Mesenchymal stem cell (in vitro differentiated cells and primary cell): Measurements from ENCODE around the gene SUMO4.
A peak's percentile ranks its signal among the peaks of the same experiment; 100 is the strongest.

Experiments used
- DNase-seq: peaks from one replicate; pipeline ENCODE4 v3.0.0-alpha.2; 2013
- H2AFZ ChIP-seq: one replicate; pipeline ENCODE4 v1.6.1; 2013; ENCODE audit warnings: low read depth, mild to moderate bottlenecking, control low read depth, inconsistent platforms, low read length, moderate library complexity
- H2AK5ac ChIP-seq: 2 replicates; pipeline ENCODE4 v1.6.1; 2013; ENCODE audit warnings: low read length, moderate library complexity, mild to moderate bottlenecking, inconsistent platforms; ENCODE audit not compliant: severe bottlenecking
- H2BK120ac ChIP-seq: one replicate; pipeline ENCODE4 v1.6.1; 2013; ENCODE audit warnings: low read depth, mild to moderate bottlenecking, inconsistent platforms, low read length, moderate library complexity
- H2BK12ac ChIP-seq, 2 experiments: one replicate each; pipeline ENCODE4 v1.6.1; 2013; ENCODE audit warnings: inconsistent platforms in 2 of 2, low read length in 2 of 2, mild to moderate bottlenecking in 2 of 2, moderate library complexity in 2 of 2, control low read depth in 1 of 2
- H2BK15ac ChIP-seq: one replicate; pipeline ENCODE4 v1.6.1; 2013; ENCODE audit warnings: mild to moderate bottlenecking, low read depth, inconsistent platforms; ENCODE audit not compliant: poor library complexity, severe bottlenecking
- H2BK5ac ChIP-seq: 2 replicates; pipeline ENCODE4 v1.6.1; 2013; ENCODE audit warnings: low read depth, mild to moderate bottlenecking, low read length, control low read depth, inconsistent platforms; ENCODE audit not compliant: poor library complexity, severe bottlenecking
- H3K14ac ChIP-seq, 2 experiments: one replicate each; pipeline ENCODE4 v1.6.1; 2013; ENCODE audit warnings: inconsistent platforms in 2 of 2, low read length in 2 of 2, control low read depth in 1 of 2, mild to moderate bottlenecking in 1 of 2, moderate library complexity in 1 of 2
- H3K18ac ChIP-seq, 2 experiments: one replicate each; pipeline ENCODE4 v1.6.1; 2013; ENCODE audit warnings: inconsistent platforms in 2 of 2, low read length in 2 of 2, control low read depth in 1 of 2, low read depth in 1 of 2, mild to moderate bottlenecking in 1 of 2
- H3K23ac ChIP-seq, 2 experiments: one replicate each; pipeline ENCODE4 v1.6.1; 2013; ENCODE audit warnings: inconsistent platforms in 2 of 2, low read length in 2 of 2, mild to moderate bottlenecking in 2 of 2, moderate library complexity in 2 of 2, control low read depth in 1 of 2
- H3K27ac ChIP-seq: 2 replicates; pipeline ENCODE4 v1.5.1; 2013; ENCODE audit warnings: mild to moderate bottlenecking, moderate library complexity, low read length, control low read depth, inconsistent platforms; ENCODE audit not compliant: poor library complexity, severe bottlenecking
- H3K27me3 ChIP-seq, 2 experiments: 2 replicates each; pipeline versions ENCODE4 v1.6.1 to v1.7.0; 2013; ENCODE audit warnings: low read length in 2 of 2, mild to moderate bottlenecking in 2 of 2, moderate library complexity in 2 of 2, control low read depth in 1 of 2, inconsistent platforms in 1 of 2; ENCODE audit not compliant: control insufficient read depth in 1 of 2, insufficient read depth in 1 of 2
- H3K36me3 ChIP-seq, 2 experiments: 2 replicates each; pipeline versions ENCODE4 v1.6.1 to v1.7.0; 2013; ENCODE audit warnings: low read length in 2 of 2, control low read depth in 1 of 2, inconsistent platforms in 1 of 2, low read depth in 1 of 2, mild to moderate bottlenecking in 1 of 2; ENCODE audit not compliant: insufficient read depth in 2 of 2, control insufficient read depth in 1 of 2
- H3K4ac ChIP-seq, 2 experiments: one replicate each; pipeline ENCODE4 v1.6.1; 2013; ENCODE audit warnings: inconsistent platforms in 2 of 2, low read length in 2 of 2, mild to moderate bottlenecking in 2 of 2, moderate library complexity in 2 of 2, control low read depth in 1 of 2, low read depth in 1 of 2
- H3K4me1 ChIP-seq: 2 replicates; pipeline ENCODE4 v1.6.1; 2013; ENCODE audit warnings: low read depth, low read length, control low read depth; ENCODE audit not compliant: control insufficient read depth, insufficient read depth
- H3K4me2 ChIP-seq: 2 replicates; pipeline ENCODE4 v1.6.1; 2013; ENCODE audit warnings: low read length, mild to moderate bottlenecking, inconsistent platforms; ENCODE audit not compliant: poor library complexity, severe bottlenecking
- H3K4me3 ChIP-seq, 2 experiments: 2 replicates each; pipeline versions ENCODE4 v1.5.1 to v1.7.0; 2013; ENCODE audit warnings: low read length in 2 of 2, mild to moderate bottlenecking in 2 of 2, control low read depth in 1 of 2, low read depth in 1 of 2; ENCODE audit not compliant: insufficient read depth in 1 of 2
- H3K79me1 ChIP-seq: replicated peaks from 2 replicates; pipeline ENCODE4 v1.6.1; 2013; ENCODE audit warnings: mild to moderate bottlenecking, control low read depth, low read length, inconsistent platforms; ENCODE audit not compliant: poor library complexity, severe bottlenecking
- H3K9ac ChIP-seq: 2 replicates; pipeline ENCODE4 v1.7.0; 2013; ENCODE audit warnings: mild to moderate bottlenecking, low read length, moderate library complexity
- H3K9me3 ChIP-seq: 2 replicates; pipeline ENCODE4 v1.7.0; 2013; ENCODE audit warnings: mild to moderate bottlenecking, low read length; ENCODE audit not compliant: control insufficient read depth
- H4K8ac ChIP-seq: one replicate; pipeline ENCODE4 v1.6.1; 2013; ENCODE audit warnings: inconsistent platforms, mild to moderate bottlenecking, low read length, moderate library complexity
- H4K91ac ChIP-seq: one replicate; pipeline ENCODE4 v1.6.1; 2013; ENCODE audit warnings: mild to moderate bottlenecking, low read length, inconsistent platforms
- WGBS: methylation state at CpG from one replicate; pipeline ENCODE4 v1.1.7; 2013; ENCODE audit warnings: mixed read lengths; 5-methylcytosine and 5-hydroxymethylcytosine counted together

The SUMO4 gene

DNA sequence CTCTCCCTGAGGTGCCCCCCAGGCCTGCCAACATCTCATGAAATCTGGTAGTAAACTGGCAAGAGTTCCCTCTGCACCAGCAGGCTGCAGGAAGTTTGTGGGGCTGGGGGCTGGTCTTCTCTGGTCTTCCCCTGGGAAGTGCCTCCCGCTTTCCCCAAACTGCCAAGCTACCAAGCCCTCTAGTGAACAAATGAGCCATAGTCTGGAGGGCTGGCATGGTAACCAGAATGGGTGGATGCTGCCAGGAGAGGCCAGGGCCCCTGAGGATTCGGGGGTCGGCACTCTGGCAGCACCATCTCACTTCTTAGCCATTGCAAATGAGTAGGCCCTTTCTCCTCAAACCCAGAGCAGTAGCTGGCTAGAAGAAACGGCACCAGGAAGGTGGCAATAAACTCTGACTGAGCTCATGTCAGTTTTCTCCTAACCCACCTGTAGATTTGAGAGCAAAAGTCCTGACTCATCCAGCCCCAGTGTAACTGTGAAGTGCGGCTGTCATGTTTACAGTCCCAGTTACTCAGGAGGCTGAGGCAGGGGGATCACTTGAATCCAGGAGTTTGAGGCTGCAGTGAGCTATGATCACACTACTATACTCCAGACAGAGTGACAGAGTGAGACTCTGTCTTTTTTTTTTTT, 48.9 kb downstream of the SUMO4 start:
- Histone ChIP-seq H3K4me3 (no peak overlapping the region), H3K36me3 (no peaks in the 10 kb centered on the region), H2BK12ac (no peak overlapping the region), H2AFZ (no peak overlapping the region), H3K23ac (no peak overlapping the region), H2BK120ac (no peak overlapping the region), H3K9ac (no peak overlapping the region), H2AK5ac (no peak overlapping the region), H3K27ac (no peak overlapping the region), H3K14ac (no peak overlapping the region), H3K79me1 (no peaks in the 10 kb centered on the region), H3K18ac (no peak overlapping the region), H2BK5ac (no peak overlapping the region), H4K91ac (no peak overlapping the region), H3K4me1 (peaks cover 19% of the 10 kb centered on the region), H3K9me3 (no peaks in the 10 kb centered on the region), H2BK15ac (no peak overlapping the region), H3K27me3 (peaks cover 4 to 58% of the 10 kb centered on the region in 2 experiments), H3K4me2 (no peak overlapping the region), H4K8ac (no peak overlapping the region), H3K4ac (no peak overlapping the region)
- DNase-seq, result no peak
- 72% methylated on average over 5 of the region's 5 CpGs for WGBS

DNA sequence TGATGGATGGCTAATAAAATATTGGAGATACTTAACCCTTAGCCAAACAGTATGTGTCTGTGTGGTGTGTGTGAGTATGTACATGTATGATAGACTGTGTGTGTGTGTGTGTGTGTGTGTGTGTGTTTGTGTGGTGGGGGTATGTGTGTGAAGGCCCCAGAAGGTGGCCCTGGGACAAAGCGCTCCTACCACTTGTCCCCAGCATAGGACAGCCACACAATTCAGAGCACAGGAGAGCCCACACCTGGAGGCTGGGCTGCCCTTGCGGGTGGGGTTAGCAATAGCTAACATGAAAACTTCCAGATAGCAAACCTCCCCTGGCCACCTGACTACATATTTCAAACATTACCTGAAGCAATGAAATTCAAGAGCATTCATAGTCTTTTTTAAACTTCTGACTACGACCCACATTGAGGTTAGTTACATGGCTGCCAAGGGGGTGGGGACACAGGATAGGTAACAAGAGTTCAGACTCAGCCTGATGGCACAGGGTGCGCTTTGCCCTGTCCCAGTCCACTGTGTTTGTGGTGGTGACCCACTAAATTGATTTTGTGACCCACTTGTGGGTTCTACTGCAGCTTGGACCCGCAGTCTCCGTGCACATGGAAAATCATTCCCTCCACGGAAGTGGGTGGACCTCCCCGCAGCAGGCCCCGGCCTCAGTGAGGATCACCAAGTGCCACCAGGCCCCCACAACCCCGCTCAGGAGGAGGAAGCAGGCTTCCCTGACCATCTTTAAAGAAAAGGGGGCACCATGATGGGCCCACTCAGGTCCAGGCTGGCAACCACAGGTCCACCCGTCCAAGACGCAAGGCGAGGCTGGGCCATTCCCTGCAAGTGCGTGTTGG, 50.0 kb downstream of the SUMO4 start:
- H2BK120ac ChIP-seq, result no peak overlapping the region
- peak overlapping the region; percentile 51 for H4K8ac ChIP-seq

More for the DNA sequence above, 50.0 kb downstream of the SUMO4 start:
- peak overlapping the region; percentile 4 for H2BK15ac ChIP-seq
- H3K27ac ChIP-seq, result no peak overlapping the region
- no peak overlapping the region for H2AK5ac ChIP-seq
- H3K4me3 ChIP-seq, result peak overlapping the region in 1 of 2 experiments; percentile 54
- 91% methylated on average over 14 of the region's 14 CpGs for WGBS
- no peak overlapping the region for H3K9ac ChIP-seq
- H3K14ac ChIP-seq, result no peak overlapping the region
- H3K23ac ChIP-seq, result peak overlapping the region in 1 of 2 experiments; percentile 34
- H2BK5ac ChIP-seq, result no peak overlapping the region
- H2BK12ac ChIP-seq, result no peak overlapping the region
- no peak overlapping the region for H3K18ac ChIP-seq
- H3K79me1 ChIP-seq, result no peaks in the 10 kb centered on the region
- peak overlapping the region in 1 of 2 experiments; percentile 51 for H3K4ac ChIP-seq
- peak overlapping the region; percentile 66 for H4K91ac ChIP-seq
- no peak overlapping the region for H2AFZ ChIP-seq
- H3K9me3 ChIP-seq, result no peaks in the 10 kb centered on the region
- DNase-seq, result no peak
- H3K27me3 ChIP-seq, result peaks cover 4 to 58% of the 10 kb centered on the region in 2 experiments
- H3K4me1 ChIP-seq, result peaks cover 22% of the 10 kb centered on the region
- H3K36me3 ChIP-seq, result no peaks in the 10 kb centered on the region
- peak overlapping the region; percentile 88 for H3K4me2 ChIP-seq
